Activated CD4-positive, alpha-beta memory T cell treated with anti-CD3 and anti-CD28 coated beads, Interleukin-2, amount 10 ng/mL, durations not matched to agents 7 days and 5 days (primary cell): ENCODE measurements around the gene CNTNAP2. TPM values are rescaled to one million over a fixed set of nuclear protein-coding genes. Genes with fewer than 3 reads are reported as not detected.
"Not testable (repeated sequence)": the region's sequence is repeated elsewhere in the genome, so short reads cannot be mapped to it uniquely, and the experiment has no call there.

Source experiments
- CTCF ChIA-PET: fragments of 350-600 bp; sonication (Branson Sonifier 250); formaldehyde crosslinking; loops from one replicate; lab custom pipeline; 2021; ENCODE audit warnings: antibody characterized with exemption, inconsistent platforms; lab: Charles Lee
- POLR2A ChIA-PET: fragments of 350-600 bp; sonication (Branson Sonifier 250); formaldehyde crosslinking; loops from one replicate; lab custom pipeline; 2021; ENCODE audit warnings: antibody characterized with exemption; lab: Charles Lee
- DNase-seq: peaks from one replicate; pipeline ENCODE4 v3.0.0-alpha.2; 2020
- H3K27ac Mint-ChIP-seq: one replicate; pipeline ENCODE4 v1.8.0; 2021; ENCODE audit warnings: mild to moderate bottlenecking, mixed read lengths
- H3K27me3 Mint-ChIP-seq: one replicate; pipeline ENCODE4 v1.8.0; 2021; ENCODE audit warnings: mixed read lengths
- H3K36me3 Mint-ChIP-seq: one replicate; pipeline ENCODE4 v1.8.0; 2021; ENCODE audit warnings: low read depth, mixed read lengths
- H3K4me1 Mint-ChIP-seq: one replicate; pipeline ENCODE4 v1.8.0; 2021; ENCODE audit warnings: mixed read lengths
- H3K4me3 Mint-ChIP-seq: one replicate; pipeline ENCODE4 v1.8.0; 2021; ENCODE audit warnings: mild to moderate bottlenecking, mixed read lengths
- H3K9me3 Mint-ChIP-seq: one replicate; pipeline ENCODE4 v1.8.0; 2021; ENCODE audit warnings: mixed read lengths
- total RNA-seq, 2 experiments: library from RNA; stranded (reverse); gene quantifications; one replicate each; pipeline ENCODE4 v1.2.3, GENCODE V29; 2021

The CNTNAP2 gene
- total RNA-seq, 2 experiments from 2014 or later, result not detected

GRCh38 chr7:148408307-148408706, 2291.7 kb downstream of the CNTNAP2 start:
- CTCF ChIA-PET, result no interaction called here
- Mint-ChIP-seq H3K9me3 (no peaks in the 10 kb centered on the region), H3K4me3 (no peak overlapping the region), H3K4me1 (no peaks in the 10 kb centered on the region), H3K27me3 (peaks cover 6% of the 10 kb centered on the region), H3K36me3 (no peaks in the 10 kb centered on the region), H3K27ac (no peak overlapping the region)
- DNase-seq, result no peak
- POLR2A ChIA-PET, result no interaction called here

- ChIA-PET CTCF (no interaction called here), POLR2A (no interaction called here)
- Mint-ChIP-seq H3K4me1 (no peaks in the 10 kb centered on the region), H3K27me3 (peaks cover 15% of the 10 kb centered on the region), H3K9me3 (no peaks in the 10 kb centered on the region), H3K4me3 (no peak overlapping the region), H3K36me3 (no peaks in the 10 kb centered on the region), H3K27ac (no peak overlapping the region)
- DNase-seq, result no peak
These were observed 2294.3 kb downstream of the CNTNAP2 start for GRCh38 chr7:148410905-148411304.

DNA sequence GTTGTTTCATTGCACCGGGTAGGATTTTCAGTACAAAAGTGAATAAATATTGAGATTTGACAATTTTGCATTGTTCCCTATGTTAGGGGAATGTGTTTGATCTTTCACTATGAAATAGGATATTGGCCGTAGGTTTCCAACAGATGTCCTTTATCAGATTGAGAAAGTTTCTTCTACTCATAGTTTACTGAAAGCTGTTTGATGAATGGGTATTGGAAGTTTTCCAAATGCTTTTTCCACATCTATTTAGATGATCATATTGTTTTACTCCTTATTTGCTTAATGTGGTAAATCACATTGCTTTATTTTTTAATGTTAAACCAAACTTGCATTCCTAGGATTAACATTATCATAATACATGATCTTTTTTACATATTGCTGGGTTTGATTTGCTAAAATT, 2296.1 kb downstream of the CNTNAP2 start:
- no peak for DNase-seq
- ChIA-PET CTCF (no interaction called here), POLR2A (no interaction called here)
- Mint-ChIP-seq H3K27ac (no peak overlapping the region), H3K4me3 (no peak overlapping the region), H3K36me3 (no peaks in the 10 kb centered on the region), H3K9me3 (no peaks in the 10 kb centered on the region), H3K27me3 (peaks cover 17% of the 10 kb centered on the region), H3K4me1 (no peaks in the 10 kb centered on the region)

GRCh38 chr7:148419856-148420832, 2303.5 kb downstream of the CNTNAP2 start:
- no peaks in the 10 kb centered on the region for H3K36me3 Mint-ChIP-seq
- POLR2A ChIA-PET, result no interaction called here
- CTCF ChIA-PET, result no interaction called here
- H3K4me1 Mint-ChIP-seq, result peaks cover 6% of the 10 kb centered on the region
- H3K4me3 Mint-ChIP-seq, result no peak overlapping the region
- no peak for DNase-seq
- H3K27ac Mint-ChIP-seq, result no peak overlapping the region
- peaks cover 26% of the 10 kb centered on the region for H3K27me3 Mint-ChIP-seq
- peaks cover 2% of the 10 kb centered on the region for H3K9me3 Mint-ChIP-seq

DNA sequence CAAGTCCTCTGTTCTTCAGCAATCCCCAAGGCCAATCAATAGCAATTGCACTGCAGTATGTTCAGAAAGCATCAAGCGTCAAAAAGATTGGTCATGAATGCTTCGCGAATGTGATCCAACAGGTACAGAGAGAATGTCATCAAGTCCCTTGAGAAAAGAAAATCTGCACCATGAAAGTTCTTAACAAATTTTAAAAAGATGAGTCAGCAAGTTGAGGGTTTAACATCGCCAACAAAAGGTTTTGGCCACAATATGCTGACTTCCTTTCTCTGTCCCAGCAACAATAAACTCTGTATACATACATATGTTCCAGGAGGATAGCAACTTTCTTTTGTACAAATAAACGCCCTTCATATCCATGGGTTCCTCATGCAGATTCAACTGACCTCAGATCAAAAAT, 2305.4 kb downstream of the CNTNAP2 start:
- peaks cover 2% of the 10 kb centered on the region for H3K9me3 Mint-ChIP-seq
- no peak overlapping the region for H3K27ac Mint-ChIP-seq
- peaks cover 21% of the 10 kb centered on the region for H3K27me3 Mint-ChIP-seq
- ChIA-PET CTCF (no interaction called here), POLR2A (no interaction called here)
- H3K36me3 Mint-ChIP-seq, result no peaks in the 10 kb centered on the region
- H3K4me3 Mint-ChIP-seq, result no peak overlapping the region
- H3K4me1 Mint-ChIP-seq, result peaks cover 6% of the 10 kb centered on the region
- no peak for DNase-seq

- H3K4me3 Mint-ChIP-seq, H3K27ac Mint-ChIP-seq, POLR2A ChIA-PET, CTCF ChIA-PET, H3K36me3 Mint-ChIP-seq, H3K27me3 Mint-ChIP-seq, H3K9me3 Mint-ChIP-seq, DNase-seq, H3K4me1 Mint-ChIP-seq: not testable (repeated sequence)
These were observed 2309.8 kb downstream of the CNTNAP2 start for GRCh38 chr7:148426393-148426792.

GRCh38 chr7:148430690-148431089, 2314.1 kb downstream of the CNTNAP2 start:
- H3K27ac Mint-ChIP-seq, H3K4me3 Mint-ChIP-seq, DNase-seq, H3K27me3 Mint-ChIP-seq, H3K4me1 Mint-ChIP-seq, POLR2A ChIA-PET, H3K9me3 Mint-ChIP-seq, H3K36me3 Mint-ChIP-seq: not testable (repeated sequence)
- CTCF ChIA-PET, result interaction anchor here (0.7 kb wide), 1 partner anchor 56 kb away, joined by 3 read pairs; no protein-coding TSS in a partner anchor

- Mint-ChIP-seq H3K27me3 (peaks cover 3% of the 10 kb centered on the region), H3K9me3 (no peaks in the 10 kb centered on the region), H3K36me3 (no peaks in the 10 kb centered on the region), H3K27ac (no peak overlapping the region), H3K4me3 (no peak overlapping the region), H3K4me1 (no peaks in the 10 kb centered on the region)
- no peak for DNase-seq
- POLR2A ChIA-PET, result no interaction called here
- CTCF ChIA-PET, result no interaction called here
These were observed 2317.1 kb downstream of the CNTNAP2 start for GRCh38 chr7:148433521-148434180.

DNA sequence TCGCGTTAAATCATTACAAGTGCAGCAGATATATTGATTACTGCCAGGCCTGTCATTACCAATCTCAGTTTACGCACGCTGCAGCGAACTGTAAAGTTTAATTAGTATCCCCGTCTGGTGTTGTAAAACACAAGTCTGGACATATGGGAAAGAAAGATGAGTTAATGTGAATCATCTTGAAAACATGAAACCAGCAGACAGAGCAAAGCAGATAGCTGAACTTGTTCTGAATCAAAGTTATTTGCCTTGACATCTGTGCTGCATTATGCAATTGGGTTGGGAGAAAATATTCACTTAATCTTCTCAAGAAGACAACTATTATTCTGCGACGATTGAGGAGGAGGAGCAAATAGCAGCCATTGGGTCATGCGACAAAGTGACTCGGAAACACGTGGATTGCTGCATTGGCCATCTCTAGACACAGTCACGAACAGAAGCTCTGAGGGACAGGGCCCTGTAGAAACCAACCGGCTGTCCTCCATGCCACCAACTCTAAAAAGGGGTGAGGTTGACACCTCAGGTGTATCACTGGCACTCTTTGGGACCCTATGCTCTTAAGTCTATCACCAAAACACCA, 2317.7 kb downstream of the CNTNAP2 start:
- Mint-ChIP-seq H3K9me3 (no peaks in the 10 kb centered on the region), H3K36me3 (no peaks in the 10 kb centered on the region), H3K27ac (no peak overlapping the region), H3K4me3 (no peak overlapping the region), H3K4me1 (no peaks in the 10 kb centered on the region), H3K27me3 (no peaks in the 10 kb centered on the region)
- no peak for DNase-seq
- ChIA-PET POLR2A (no interaction called here), CTCF (no interaction called here)

DNA sequence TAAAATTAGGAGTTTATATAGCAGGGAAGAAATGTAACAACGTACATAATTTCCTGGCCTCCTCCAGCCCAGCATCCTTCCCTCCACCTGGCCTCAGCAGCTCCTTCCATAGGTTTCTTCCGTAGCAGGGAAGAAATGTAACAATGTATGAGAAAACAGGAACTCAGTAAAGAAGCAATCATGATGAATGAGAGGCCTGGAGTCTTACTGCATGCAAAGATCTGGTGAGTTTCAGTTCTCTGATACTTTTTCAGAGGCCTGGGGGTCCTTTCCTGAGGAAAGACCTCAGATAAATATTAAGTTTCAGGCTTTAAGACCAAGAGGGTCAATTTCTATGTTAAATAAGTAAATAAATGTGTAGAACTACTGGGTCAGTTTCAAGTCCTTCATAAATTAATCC, 2318.3 kb downstream of the CNTNAP2 start:
- Mint-ChIP-seq H3K27ac (no peak overlapping the region), H3K27me3 (no peaks in the 10 kb centered on the region), H3K36me3 (no peaks in the 10 kb centered on the region), H3K4me1 (no peaks in the 10 kb centered on the region), H3K9me3 (no peaks in the 10 kb centered on the region), H3K4me3 (no peak overlapping the region)
- no peak for DNase-seq
- ChIA-PET CTCF (no interaction called here), POLR2A (no interaction called here)

GRCh38 chr7:148435715-148436114, 2319.1 kb downstream of the CNTNAP2 start:
- no peak for DNase-seq
- Mint-ChIP-seq H3K4me3 (no peak overlapping the region), H3K27ac (no peak overlapping the region), H3K4me1 (no peaks in the 10 kb centered on the region), H3K9me3 (no peaks in the 10 kb centered on the region), H3K27me3 (no peaks in the 10 kb centered on the region), H3K36me3 (no peaks in the 10 kb centered on the region)
- POLR2A ChIA-PET, result no interaction called here
- CTCF ChIA-PET, result no interaction called here

- ChIA-PET CTCF (no interaction called here), POLR2A (no interaction called here)
- Mint-ChIP-seq H3K4me1 (no peaks in the 10 kb centered on the region), H3K9me3 (no peaks in the 10 kb centered on the region), H3K27me3 (no peaks in the 10 kb centered on the region), H3K4me3 (no peak overlapping the region), H3K36me3 (no peaks in the 10 kb centered on the region), H3K27ac (no peak overlapping the region)
- no peak for DNase-seq
These were observed 2319.5 kb downstream of the CNTNAP2 start for GRCh38 chr7:148436135-148436534.

- no peak overlapping the region for H3K4me3 Mint-ChIP-seq
- H3K27me3 Mint-ChIP-seq, result peaks cover 2% of the 10 kb centered on the region
- no peaks in the 10 kb centered on the region for H3K4me1 Mint-ChIP-seq
- H3K36me3 Mint-ChIP-seq, result no peaks in the 10 kb centered on the region
- POLR2A ChIA-PET, result no interaction called here
- no peak overlapping the region for H3K27ac Mint-ChIP-seq
- DNase-seq, result no peak
- H3K9me3 Mint-ChIP-seq, result no peaks in the 10 kb centered on the region
- CTCF ChIA-PET, result no interaction called here
These were observed 2320.0 kb downstream of the CNTNAP2 start for GRCh38 chr7:148436571-148436970.
